ENCODE measurements around the gene LGALS13.

DNA sequence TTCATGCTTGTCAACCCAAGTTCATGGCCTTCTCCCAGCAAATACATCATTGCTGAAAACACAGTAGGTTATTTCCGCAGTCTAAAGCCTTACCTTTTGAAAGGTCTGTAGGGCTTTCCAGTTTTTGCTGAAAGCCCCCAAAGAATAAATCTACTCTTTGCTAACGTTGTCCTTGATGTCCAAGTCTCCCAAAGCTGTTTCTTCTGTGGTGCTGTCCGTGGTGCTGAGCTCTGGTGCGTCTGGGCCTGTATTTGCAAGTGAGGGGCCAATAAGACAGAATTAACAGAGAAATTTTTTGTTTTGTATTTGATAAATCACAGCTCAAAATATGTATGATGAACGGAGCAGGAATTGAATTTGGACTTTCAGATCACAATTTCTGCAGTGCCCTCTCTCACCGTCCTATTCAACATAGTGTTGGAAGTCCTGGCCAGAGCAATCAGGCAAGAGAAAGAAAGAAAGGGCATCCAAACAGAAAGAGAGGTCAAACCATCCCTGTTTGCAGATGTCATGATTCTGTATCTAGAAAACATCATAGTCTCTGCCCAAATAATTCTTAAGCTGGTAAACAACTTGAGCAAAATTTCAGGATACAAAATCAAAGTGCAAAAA lies 43.6 kb downstream of the LGALS13 start:
- TF ChIP-seq, protein P1, sequence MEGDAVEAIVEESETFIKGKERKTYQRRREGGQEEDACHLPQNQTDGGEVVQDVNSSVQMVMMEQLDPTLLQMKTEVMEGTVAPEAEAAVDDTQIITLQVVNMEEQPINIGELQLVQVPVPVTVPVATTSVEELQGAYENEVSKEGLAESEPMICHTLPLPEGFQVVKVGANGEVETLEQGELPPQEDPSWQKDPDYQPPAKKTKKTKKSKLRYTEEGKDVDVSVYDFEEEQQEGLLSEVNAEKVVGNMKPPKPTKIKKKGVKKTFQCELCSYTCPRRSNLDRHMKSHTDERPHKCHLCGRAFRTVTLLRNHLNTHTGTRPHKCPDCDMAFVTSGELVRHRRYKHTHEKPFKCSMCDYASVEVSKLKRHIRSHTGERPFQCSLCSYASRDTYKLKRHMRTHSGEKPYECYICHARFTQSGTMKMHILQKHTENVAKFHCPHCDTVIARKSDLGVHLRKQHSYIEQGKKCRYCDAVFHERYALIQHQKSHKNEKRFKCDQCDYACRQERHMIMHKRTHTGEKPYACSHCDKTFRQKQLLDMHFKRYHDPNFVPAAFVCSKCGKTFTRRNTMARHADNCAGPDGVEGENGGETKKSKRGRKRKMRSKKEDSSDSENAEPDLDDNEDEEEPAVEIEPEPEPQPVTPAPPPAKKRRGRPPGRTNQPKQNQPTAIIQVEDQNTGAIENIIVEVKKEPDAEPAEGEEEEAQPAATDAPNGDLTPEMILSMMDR (IDR thresholded peaks at IDR 0.05; ENCODE audit: insufficient read depth, low read length, poor library complexity, severe bottlenecking), result no peak
- TF ChIP-seq EZH2phosphoT487 (conservative IDR thresholded peaks at IDR 0.05; ENCODE audit: low read length), result no peak

All from SU-DHL-6 (cell line).